Panc1 (cell line): ENCODE measurements around the gene OPN4. TPM values are rescaled to one million over a fixed set of nuclear protein-coding genes. Genes with fewer than 3 reads are reported as not detected.

Source experiments
- ATAC-seq: fragments of 200-7000 bp; cut with Tn5 transposase; 2 replicates; pipeline ENCODE4 v1.9.1; 2020; ENCODE audit warnings: mild to moderate bottlenecking, moderate library complexity
- BruUV-seq: library from RNA; stranded (reverse); fragments of 400-500 nt; replicated peaks from 2 replicates; lab custom pipeline; 2021; lab: Mats Ljungman, UMichigan
- CTCF ChIA-PET: fragments of 300-600 bp; sonication (Branson Sonifier 250); formaldehyde crosslinking; loops from one replicate; lab custom pipeline; 2022; ENCODE audit warnings: antibody characterized with exemption; lab: Charles Lee
- POLR2A ChIA-PET: fragments of 300-600 bp; sonication (Branson Sonifier 250); formaldehyde crosslinking; loops from one replicate; lab custom pipeline; 2022; ENCODE audit warnings: antibody characterized with exemption; lab: Charles Lee
- DNase-seq: peaks from one replicate; pipeline ENCODE4 v3.0.0-alpha.2; 2010; ENCODE audit warnings: low read depth, low spot score
- H3K27ac ChIP-seq: 2 replicates; pipeline ENCODE4 v1.5.1; 2011; ENCODE audit warnings: mild to moderate bottlenecking, low read length, inconsistent platforms
- H3K27me3 ChIP-seq: fragments of 200-500 bp; sonication (Bioruptor generic); 2 replicates; pipeline ENCODE4 v1.6.0; 2014; ENCODE audit warnings: low read length, inconsistent platforms; ENCODE audit not compliant: control insufficient read depth, insufficient read depth
- H3K36me3 ChIP-seq: fragments of 200-500 bp; sonication (Bioruptor generic); 2 replicates; pipeline ENCODE4 v1.5.1; 2014; ENCODE audit warnings: inconsistent platforms, mild to moderate bottlenecking, low read length, moderate library complexity; ENCODE audit not compliant: control insufficient read depth, insufficient read depth
- H3K4me1 ChIP-seq: 2 replicates; pipeline ENCODE4 v1.5.1; 2011; ENCODE audit warnings: inconsistent platforms, mild to moderate bottlenecking, low read length, moderate library complexity; ENCODE audit not compliant: control insufficient read depth, insufficient read depth
- H3K4me3 ChIP-seq, 2 experiments: 2 replicates each; pipeline ENCODE4 v1.5.1; 2011 to 2012; ENCODE audit warnings: low read depth in 2 of 2, low read length in 2 of 2, mild to moderate bottlenecking in 2 of 2, inconsistent platforms in 1 of 2, moderate library complexity in 1 of 2
- H3K9me3 ChIP-seq: fragments of 200-500 bp; sonication (Bioruptor generic); 2 replicates; pipeline ENCODE4 v1.5.1; 2014; ENCODE audit warnings: low read depth, mild to moderate bottlenecking, inconsistent platforms, low read length, moderate library complexity; ENCODE audit not compliant: control insufficient read depth, insufficient read depth
- CTCF ChIP-seq: fragments of 450-650 bp; IDR thresholded peaks from 2 replicates; pipeline ENCODE4 v1.5.1; 2017; ENCODE audit warnings: mild to moderate bottlenecking
- POLR2AphosphoS5 ChIP-seq: IDR thresholded peaks from 2 replicates; pipeline ENCODE4 v1.6.1; 2012; ENCODE audit warnings: mild to moderate bottlenecking, low read depth, low read length, moderate library complexity
- SIN3A ChIP-seq: IDR thresholded peaks from 2 replicates; pipeline ENCODE4 v1.6.1; 2012; ENCODE audit warnings: low read depth, mild to moderate bottlenecking, low read length, moderate library complexity, borderline replicate concordance; ENCODE audit not compliant: insufficient read depth
- TCF7L2 ChIP-seq: IDR thresholded peaks from 2 replicates; pipeline ENCODE4 v1.6.1; 2011; ENCODE audit warnings: mild to moderate bottlenecking, low read depth, low read length, inconsistent platforms
- in situ Hi-C: cut with HindIII; loops from 2 replicates; pipeline ENCODE4 v1.10.0; 2016; ENCODE audit warnings: low sequenced_read_pairs, low pct_unique_long_range_greater_than_20kb
- intact Hi-C: fragments of 100-400 bp; cut with micrococcal nuclease; formaldehyde crosslinking; loops from one replicate; pipeline ENCODE4 v1.10.0; 2022; ENCODE audit not compliant: unreplicated experiment
- total RNA-seq: library from RNA; stranded (reverse); gene quantifications from one replicate; pipeline ENCODE4 v1.2.1, GENCODE V29; 2021; ENCODE audit not compliant: unreplicated experiment
- TF ChIP-seq, protein P1 (sequence below), 2 experiments: IDR thresholded peaks; 2 replicates each; pipeline ENCODE4 v1.6.1; 2011 to 2012; ENCODE audit warnings: low read depth in 2 of 2, control low read depth in 1 of 2, low read length in 1 of 2, mild to moderate bottlenecking in 1 of 2, moderate library complexity in 1 of 2; ENCODE audit not compliant: insufficient read depth in 1 of 2

The OPN4 gene
- total RNA-seq, 1 experiment from 2014 or later = not detected

DNA sequence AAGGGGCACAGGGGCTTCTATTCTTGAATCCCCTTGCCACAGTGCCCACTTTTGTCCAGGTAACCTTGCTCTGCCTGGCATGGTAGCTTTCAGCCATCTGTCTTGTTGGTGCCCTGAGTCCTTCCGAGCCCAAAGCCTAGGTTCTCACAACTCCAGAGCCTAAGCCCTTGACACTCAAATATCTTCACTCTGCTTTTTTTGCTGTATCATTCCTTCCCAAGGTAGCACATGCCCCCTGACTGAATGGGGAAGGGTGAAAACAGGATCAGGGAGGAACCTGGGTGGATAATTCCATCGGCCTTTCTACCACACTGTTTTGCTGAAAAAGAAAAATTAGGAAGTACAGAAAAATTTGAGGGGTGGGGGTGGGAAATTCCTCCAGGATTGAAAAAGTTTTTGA, 51.6 kb downstream of the OPN4 start:
- TF ChIP-seq CTCF (no peak), SIN3A (no peak), POLR2AphosphoS5 (no peak), TCF7L2 (no peak)
- TF ChIP-seq, protein P1, sequence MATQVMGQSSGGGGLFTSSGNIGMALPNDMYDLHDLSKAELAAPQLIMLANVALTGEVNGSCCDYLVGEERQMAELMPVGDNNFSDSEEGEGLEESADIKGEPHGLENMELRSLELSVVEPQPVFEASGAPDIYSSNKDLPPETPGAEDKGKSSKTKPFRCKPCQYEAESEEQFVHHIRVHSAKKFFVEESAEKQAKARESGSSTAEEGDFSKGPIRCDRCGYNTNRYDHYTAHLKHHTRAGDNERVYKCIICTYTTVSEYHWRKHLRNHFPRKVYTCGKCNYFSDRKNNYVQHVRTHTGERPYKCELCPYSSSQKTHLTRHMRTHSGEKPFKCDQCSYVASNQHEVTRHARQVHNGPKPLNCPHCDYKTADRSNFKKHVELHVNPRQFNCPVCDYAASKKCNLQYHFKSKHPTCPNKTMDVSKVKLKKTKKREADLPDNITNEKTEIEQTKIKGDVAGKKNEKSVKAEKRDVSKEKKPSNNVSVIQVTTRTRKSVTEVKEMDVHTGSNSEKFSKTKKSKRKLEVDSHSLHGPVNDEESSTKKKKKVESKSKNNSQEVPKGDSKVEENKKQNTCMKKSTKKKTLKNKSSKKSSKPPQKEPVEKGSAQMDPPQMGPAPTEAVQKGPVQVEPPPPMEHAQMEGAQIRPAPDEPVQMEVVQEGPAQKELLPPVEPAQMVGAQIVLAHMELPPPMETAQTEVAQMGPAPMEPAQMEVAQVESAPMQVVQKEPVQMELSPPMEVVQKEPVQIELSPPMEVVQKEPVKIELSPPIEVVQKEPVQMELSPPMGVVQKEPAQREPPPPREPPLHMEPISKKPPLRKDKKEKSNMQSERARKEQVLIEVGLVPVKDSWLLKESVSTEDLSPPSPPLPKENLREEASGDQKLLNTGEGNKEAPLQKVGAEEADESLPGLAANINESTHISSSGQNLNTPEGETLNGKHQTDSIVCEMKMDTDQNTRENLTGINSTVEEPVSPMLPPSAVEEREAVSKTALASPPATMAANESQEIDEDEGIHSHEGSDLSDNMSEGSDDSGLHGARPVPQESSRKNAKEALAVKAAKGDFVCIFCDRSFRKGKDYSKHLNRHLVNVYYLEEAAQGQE (IDR thresholded peaks at IDR 0.05; ENCODE audit: insufficient read depth in 1 of 2, low read depth in 2 of 2, low read length in 1 of 2) = no peak
- intact Hi-C loops (no loop called here), in situ Hi-C loops (no loop called here)
- no peak overlapping the region for H3K4me3 ChIP-seq
- no peaks in the 10 kb centered on the region for H3K36me3 ChIP-seq
- no TSS peak for BruUV-seq
- CTCF ChIA-PET = no interaction called here
- POLR2A ChIA-PET = no interaction called here
- DNase-seq (no peak), ATAC-seq (no peak)
- no peak overlapping the region for H3K27ac ChIP-seq
- H3K27me3 ChIP-seq = no peaks in the 10 kb centered on the region
- H3K4me1 ChIP-seq = peaks cover 15% of the 10 kb centered on the region
- H3K9me3 ChIP-seq = no peaks in the 10 kb centered on the region

GRCh38 chr10:86706401-86706841, 52.1 kb downstream of the OPN4 start:
- BruUV-seq = no TSS peak
- Histone ChIP-seq H3K27me3 (no peaks in the 10 kb centered on the region), H3K4me3 (no peak overlapping the region), H3K27ac (no peak overlapping the region), H3K36me3 (no peaks in the 10 kb centered on the region), H3K4me1 (peaks cover 16% of the 10 kb centered on the region), H3K9me3 (no peaks in the 10 kb centered on the region)
- in situ Hi-C loops (no loop called here), intact Hi-C loops (no loop called here)
- no peak for DNase-seq
- CTCF ChIA-PET = no interaction called here
- ATAC-seq = no peak
- TF ChIP-seq, protein P1 (IDR thresholded peaks at IDR 0.05; ENCODE audit: insufficient read depth in 1 of 2, low read depth in 2 of 2, low read length in 1 of 2) = no peak
- TF ChIP-seq SIN3A (no peak), TCF7L2 (no peak), POLR2AphosphoS5 (no peak), CTCF (no peak)
- POLR2A ChIA-PET = no interaction called here
